NK-92 (cell line): ENCODE results near the gene PTPRE.
"Not testable (repeated sequence)": the region's sequence is repeated elsewhere in the genome, so short reads cannot be mapped to it uniquely, and the experiment has no call there.

ENCODE experiments used
- DNase-seq: peaks from one replicate; lab custom pipeline; 2025; ENCODE audit not compliant: unreplicated experiment; lab: John Stamatoyannopoulos, UW

PTPRE gene

GRCh38 chr10:128086003-128086863 is 179.3 kb downstream of the PTPRE start:
- DNase-seq, result no peak

- no peak for DNase-seq
These were observed 180.4 kb downstream of the PTPRE start for GRCh38 chr10:128087146-128087883.

GRCh38 chr10:128087884-128088709 is 181.2 kb downstream of the PTPRE start:
- no peak for DNase-seq

- no peak for DNase-seq
These were observed 184.8 kb downstream of the PTPRE start for GRCh38 chr10:128091636-128092210.

GRCh38 chr10:128092454-128092853 is 185.6 kb downstream of the PTPRE start:
- DNase-seq, result no peak

- not testable (repeated sequence) for DNase-seq
These were observed 187.7 kb downstream of the PTPRE start for GRCh38 chr10:128094596-128094995.

- no peak for DNase-seq
These were observed 188.3 kb downstream of the PTPRE start for GRCh38 chr10:128095027-128095752.

GRCh38 chr10:128095753-128096469 is 189.0 kb downstream of the PTPRE start:
- no peak for DNase-seq

- no peak for DNase-seq
These were observed 189.7 kb downstream of the PTPRE start for GRCh38 chr10:128096486-128097199.

GRCh38 chr10:128097783-128098182 is 190.9 kb downstream of the PTPRE start:
- DNase-seq, result no peak

- no peak for DNase-seq
These were observed 191.7 kb downstream of the PTPRE start for GRCh38 chr10:128098631-128099030.

- no peak for DNase-seq
These were observed 193.0 kb downstream of the PTPRE start for GRCh38 chr10:128099901-128100300.

- no peak for DNase-seq
These were observed 195.0 kb downstream of the PTPRE start for GRCh38 chr10:128101901-128102300.

GRCh38 chr10:128102480-128103228 is 195.8 kb downstream of the PTPRE start:
- no peak for DNase-seq

- no peak for DNase-seq
These were observed 196.4 kb downstream of the PTPRE start for GRCh38 chr10:128103229-128103714.

- DNase-seq, result no peak
These were observed 198.5 kb downstream of the PTPRE start for GRCh38 chr10:128105383-128105782.

GRCh38 chr10:128109707-128110106 is 202.8 kb downstream of the PTPRE start:
- no peak for DNase-seq

GRCh38 chr10:128110339-128110738 is 203.4 kb downstream of the PTPRE start:
- no peak for DNase-seq
